RKO (cell line): ENCODE data around the gene ATP5F1D.

ENCODE experiments used
- DNase-seq: peaks from one replicate; pipeline ENCODE4 v3.0.0-alpha.2; 2016; ENCODE audit warnings: low spot score

ATP5F1D gene

GRCh38 chr19:1270854-1271527, 29.4 kb downstream of the ATP5F1D start:
- no peak for DNase-seq

GRCh38 chr19:1271528-1272422, 30.2 kb downstream of the ATP5F1D start:
- DNase-seq = no peak

GRCh38 chr19:1272423-1273262, 31.1 kb downstream of the ATP5F1D start:
- no peak for DNase-seq

GRCh38 chr19:1273263-1274041, 31.9 kb downstream of the ATP5F1D start:
- DNase-seq = peak; percentile 76

GRCh38 chr19:1274081-1274851, 32.7 kb downstream of the ATP5F1D start:
- peak; percentile 85 for DNase-seq

GRCh38 chr19:1274852-1275259, 33.3 kb downstream of the ATP5F1D start:
- peak; percentile 61 for DNase-seq

- peak; percentile 98 for DNase-seq
Observed at GRCh38 chr19:1275260-1275975, 33.9 kb downstream of the ATP5F1D start, which contains the start of gene FAM174C. FAM174C (plus strand) TSS chr19:1275530; CDS start chr19:1275550, 20 bp downstream.

- no peak for DNase-seq
Observed at GRCh38 chr19:1275976-1276627, 34.6 kb downstream of the ATP5F1D start.

- no peak for DNase-seq
Observed at GRCh38 chr19:1276628-1277022, 35.1 kb downstream of the ATP5F1D start.

- no peak for DNase-seq
Observed at GRCh38 chr19:1277061-1277460, 35.5 kb downstream of the ATP5F1D start.

- no peak for DNase-seq
Observed at GRCh38 chr19:1278074-1278473, 36.5 kb downstream of the ATP5F1D start.

GRCh38 chr19:1278713-1279660, 37.4 kb downstream of the ATP5F1D start:
- DNase-seq = no peak

- peak; percentile 83 for DNase-seq
Observed at GRCh38 chr19:1279782-1280341, 38.3 kb downstream of the ATP5F1D start.

- DNase-seq = no peak
Observed at GRCh38 chr19:1280636-1281568, 39.4 kb downstream of the ATP5F1D start.

- no peak for DNase-seq
Observed at GRCh38 chr19:1281569-1282287, 40.2 kb downstream of the ATP5F1D start.

- no peak for DNase-seq
Observed at GRCh38 chr19:1282588-1283206, 41.1 kb downstream of the ATP5F1D start.
